Keratinocyte (primary cell): ENCODE measurements around the gene ZNF235.
"Not testable (repeated sequence)": the region's sequence is repeated elsewhere in the genome, so short reads cannot be mapped to it uniquely, and the experiment has no call there.

Source experiments
- CTCF ChIP-seq, 3 experiments: IDR thresholded peaks in 1 of 3; conservative IDR thresholded peaks in 1 of 3; optimal IDR thresholded peaks in 1 of 3; 2 replicates in 2 of 3; 3 replicates in 1 of 3; pipeline versions ENCODE3 to v1.5.1; 2011; ENCODE audit warnings: low read length in 3 of 3, mild to moderate bottlenecking in 3 of 3, moderate library complexity in 2 of 3, control low read depth in 1 of 3, inconsistent platforms in 1 of 3; ENCODE audit not compliant: insufficient read depth in 2 of 3; ENCODE audit errors: extremely low read depth in 1 of 3
- EZH2 ChIP-seq: IDR thresholded peaks from one replicate; pipeline ENCODE4 v1.6.1; 2012; ENCODE audit warnings: inconsistent platforms, mild to moderate bottlenecking, low read length, moderate library complexity

DNA sequence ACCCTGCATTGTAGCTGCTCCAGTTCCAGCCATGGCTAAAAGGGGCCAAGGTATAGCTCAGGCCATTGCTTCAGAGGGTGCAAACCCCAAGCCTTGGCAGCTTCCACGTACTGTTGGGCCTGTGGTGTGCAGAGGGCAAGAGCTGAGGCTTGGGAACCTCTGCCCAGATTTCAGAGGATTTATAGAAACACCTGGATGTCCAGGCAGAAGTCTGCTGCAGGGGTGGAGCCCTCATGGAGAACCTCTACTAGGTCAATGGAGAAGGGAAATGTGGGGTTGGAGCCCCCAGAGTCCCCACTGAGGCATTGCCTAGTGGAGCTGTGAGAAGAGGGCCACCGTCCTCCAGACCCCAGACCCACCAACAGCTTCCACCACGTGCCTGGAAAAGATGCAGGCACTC lies 29.8 kb upstream of the ZNF235 start:
- not testable (repeated sequence) for TF ChIP-seq CTCF (optimal IDR thresholded peaks at IDR 0.05 in 1 of 3, IDR thresholded peaks at IDR 0.05 in 1 of 3, conservative IDR thresholded peaks at IDR 0.05 in 1 of 3; ENCODE audit: extremely low read depth in 1 of 3, insufficient read depth in 2 of 3, low read length in 3 of 3); EZH2
